Activated T-helper 1 cell treated with Interleukin-2 at 50 U/mL for 16 hours (primary cell): ENCODE measurements around the gene MITF.

Experiments
- DNase-seq: peaks from one replicate; pipeline ENCODE4 v3.0.0-alpha.2; 2020; ENCODE audit warnings: low read depth

MITF gene

GRCh38 chr3:69967156-69967555, 227.9 kb downstream of the MITF start:
- DNase-seq: no peak

- DNase-seq: no peak
Measured at GRCh38 chr3:69970827-69971226, 231.6 kb downstream of the MITF start.

DNA sequence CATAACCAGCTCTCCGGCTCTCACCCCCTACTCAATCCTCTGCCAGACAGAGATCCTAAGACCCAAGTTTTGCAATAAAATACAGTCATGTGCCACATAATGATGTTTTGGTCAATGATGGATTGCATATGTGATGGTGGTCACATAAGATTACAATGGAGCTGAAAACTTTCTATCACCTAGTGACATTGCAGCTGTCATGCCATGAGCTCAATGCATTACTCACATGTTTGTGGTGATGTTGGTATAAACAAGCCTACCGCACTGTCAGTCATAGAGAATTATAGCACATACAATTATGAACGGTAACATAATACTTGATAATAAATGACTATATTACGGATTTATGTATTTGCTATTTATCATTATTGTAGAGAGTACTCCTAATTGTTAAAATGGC, 233.4 kb downstream of the MITF start:
- no peak for DNase-seq

DNA sequence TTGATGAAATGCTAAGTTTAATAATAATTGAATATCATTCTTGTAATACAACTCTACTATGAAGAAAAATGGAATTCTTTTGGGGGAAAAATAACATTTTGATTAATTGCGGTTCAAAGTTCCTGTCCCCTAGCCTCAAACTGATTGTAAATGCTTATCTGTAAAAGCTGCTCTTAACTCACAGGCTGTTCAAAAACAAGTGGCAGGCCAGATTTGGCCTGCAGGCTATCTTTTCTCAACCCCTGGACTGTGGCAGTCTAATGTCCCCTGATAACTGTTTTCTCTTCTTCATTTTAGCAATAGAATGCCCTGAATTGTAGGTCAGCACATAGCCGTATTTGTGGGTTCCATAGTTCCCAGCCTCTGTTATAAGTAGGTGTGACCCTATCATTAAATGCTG, 236.8 kb downstream of the MITF start:
- no peak for DNase-seq

- DNase-seq: no peak
Measured at GRCh38 chr3:69983546-69984265, 244.4 kb downstream of the MITF start.

GRCh38 chr3:69985266-69985665, 246.0 kb downstream of the MITF start:
- DNase-seq: no peak

DNA sequence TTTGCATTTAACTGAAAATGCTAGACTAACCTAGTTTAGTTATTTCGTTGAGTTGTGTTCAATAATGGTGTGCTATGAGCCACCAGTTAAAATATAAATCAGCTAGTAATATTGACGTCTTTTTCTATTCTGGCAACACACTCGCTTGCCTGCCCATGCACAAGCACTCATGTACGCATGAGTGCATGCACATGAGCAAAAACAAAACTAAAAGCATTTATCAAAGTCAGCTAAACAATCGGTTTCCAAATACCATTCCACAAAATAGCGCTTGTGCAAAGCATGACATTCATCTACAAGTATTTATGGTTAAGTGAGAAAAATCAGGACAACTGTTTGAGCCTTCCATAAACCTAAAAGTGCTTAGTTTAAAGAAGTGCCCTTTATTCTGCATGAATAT, 247.2 kb downstream of the MITF start:
- DNase-seq: no peak

GRCh38 chr3:69987833-69988232, 248.6 kb downstream of the MITF start:
- DNase-seq: no peak

- DNase-seq: no peak
Measured at GRCh38 chr3:69993757-69994156, 254.5 kb downstream of the MITF start.

GRCh38 chr3:69994919-69995318, 255.7 kb downstream of the MITF start:
- no peak for DNase-seq

DNA sequence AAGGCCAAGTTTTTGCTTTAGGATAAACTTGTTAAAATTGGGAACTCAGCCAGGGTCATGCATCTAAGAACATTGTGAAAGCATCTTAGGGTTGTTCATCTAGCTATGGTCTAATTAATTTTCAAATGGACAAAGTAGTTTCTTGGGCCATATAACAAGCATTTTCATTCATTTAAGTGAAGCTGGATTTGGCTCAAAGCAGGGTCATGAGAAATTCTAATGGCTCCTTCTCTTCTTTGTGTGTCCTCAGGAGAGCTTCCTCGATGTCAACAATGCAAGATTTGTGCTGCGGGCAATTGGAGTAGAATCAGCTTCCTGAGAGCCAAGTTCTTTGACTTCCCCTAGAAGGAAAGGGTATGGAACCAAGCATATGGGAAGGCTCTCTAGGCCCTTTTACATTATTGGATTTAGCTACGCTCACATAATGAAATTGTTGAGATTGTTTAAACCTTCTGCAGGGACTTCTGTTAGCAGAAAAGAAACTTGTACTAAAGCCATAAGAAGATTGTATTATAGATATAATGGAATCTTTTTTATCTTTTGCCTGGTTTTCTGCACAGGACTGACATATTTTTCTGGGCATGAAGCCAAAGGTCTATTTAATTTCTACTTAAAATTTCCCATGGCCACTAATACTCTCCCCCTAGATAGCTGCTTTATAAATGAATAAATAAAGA, 258.5 kb downstream of the MITF start:
- DNase-seq: no peak

DNA sequence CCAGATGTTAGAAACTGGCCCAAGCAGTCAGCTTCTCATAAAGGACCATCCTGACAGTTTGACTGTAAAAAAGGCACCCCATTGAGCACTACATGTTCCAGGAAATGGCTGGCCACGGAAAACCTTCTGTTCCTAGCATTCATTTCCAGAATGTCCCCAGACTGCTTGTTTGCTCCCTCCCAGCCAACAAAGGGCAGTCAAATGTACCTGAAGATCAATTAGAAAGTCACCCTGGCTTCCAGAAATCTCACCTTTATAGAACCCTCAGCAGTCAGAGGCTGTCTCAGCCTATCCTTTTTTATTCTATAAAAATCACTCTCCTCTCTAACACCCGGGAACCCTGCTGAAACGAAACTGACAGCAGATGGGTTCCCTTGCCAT, 259.5 kb downstream of the MITF start:
- DNase-seq: no peak

DNA sequence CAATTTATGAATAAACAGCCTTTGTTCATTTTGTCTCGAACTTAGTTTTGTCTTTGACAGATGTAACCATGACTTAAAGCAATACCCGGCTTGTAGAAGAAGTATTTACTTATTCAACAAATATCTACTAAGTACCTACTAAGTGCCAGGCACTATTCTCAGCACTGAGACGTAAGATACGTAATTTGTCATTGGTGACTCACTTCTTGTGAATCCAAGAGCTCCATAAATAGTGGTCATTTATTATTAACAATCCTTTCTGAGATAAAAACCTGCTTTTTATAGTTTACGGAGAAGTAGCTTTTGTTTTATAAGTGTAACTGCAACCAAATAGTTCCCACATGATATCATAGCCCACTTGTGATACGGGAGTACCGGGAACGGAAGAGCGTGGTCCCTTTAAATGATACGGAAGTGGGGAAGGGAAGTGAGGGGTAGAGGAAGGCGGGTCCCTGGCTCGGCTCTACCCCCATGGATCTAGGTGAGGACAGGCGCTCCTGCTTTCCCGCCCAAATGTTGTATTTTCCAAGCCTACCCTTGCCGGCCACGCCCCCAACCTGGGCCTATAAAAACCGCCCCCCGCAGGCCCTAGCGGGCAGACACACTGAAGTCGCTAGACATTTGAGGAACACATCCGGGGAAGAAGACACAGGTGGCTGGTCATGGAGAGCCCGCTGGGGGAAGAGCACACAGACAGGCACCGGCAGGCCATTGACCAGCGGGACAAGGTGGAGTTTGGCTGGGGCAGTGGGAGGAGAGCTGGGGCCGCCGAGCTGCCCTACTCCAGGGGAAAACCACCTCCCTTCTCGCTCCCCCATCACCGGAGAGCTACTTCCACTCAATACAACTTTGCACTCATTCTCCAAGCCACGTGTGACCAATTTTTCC, 260.1 kb downstream of the MITF start, which contains the start of gene SAMMSON:
Gene SAMMSON, plus strand, starts transcription at position 594 of the 888 bp plus-strand sequence.
- DNase-seq: no peak

- no peak for DNase-seq
Measured at GRCh38 chr3:70000028-70000410, 260.8 kb downstream of the MITF start.

DNA sequence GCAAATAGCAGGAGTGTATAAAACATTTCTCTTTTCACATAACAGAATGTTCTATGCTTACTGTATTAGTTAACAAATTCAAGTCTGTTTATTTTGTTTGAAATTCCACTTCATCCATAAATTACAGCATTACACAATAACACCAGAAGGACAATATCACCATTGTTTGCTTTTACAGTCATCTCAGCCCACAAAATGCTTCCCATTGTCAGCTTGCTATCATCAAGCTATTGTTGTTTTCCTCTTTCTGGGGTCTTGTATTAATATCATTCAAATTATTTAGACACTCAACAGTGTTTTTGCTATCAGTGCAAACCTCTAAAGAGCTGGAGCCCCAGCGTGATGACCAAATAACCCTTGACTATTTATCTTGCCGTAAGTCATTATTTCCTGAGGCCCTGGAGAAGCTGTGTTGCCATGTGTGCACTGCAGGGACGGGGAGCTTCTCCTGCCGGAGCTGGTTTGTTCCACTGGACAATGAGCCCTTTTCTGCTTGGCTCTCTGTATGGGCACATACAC, 261.4 kb downstream of the MITF start:
- DNase-seq: no peak

GRCh38 chr3:70003119-70003518, 263.9 kb downstream of the MITF start:
- DNase-seq: no peak

DNA sequence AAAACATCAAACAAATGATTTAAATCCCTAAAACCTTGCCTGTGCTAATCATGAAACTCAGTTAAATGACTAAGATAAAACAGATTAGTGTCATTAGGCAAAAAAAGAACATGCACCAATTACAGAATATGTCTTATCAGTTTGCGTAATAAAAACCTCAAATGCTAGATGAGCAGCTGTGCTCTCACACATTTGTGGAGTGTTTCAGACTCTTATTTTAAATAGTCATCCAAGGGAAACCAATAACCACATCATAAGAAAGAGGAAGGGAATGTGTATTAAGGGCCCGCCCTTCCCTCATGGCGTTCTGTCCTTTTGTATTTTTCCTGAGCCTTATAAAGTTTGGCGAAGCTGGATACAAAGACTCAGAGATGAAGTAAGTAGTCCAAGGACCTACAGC, 266.8 kb downstream of the MITF start:
- no peak for DNase-seq

DNA sequence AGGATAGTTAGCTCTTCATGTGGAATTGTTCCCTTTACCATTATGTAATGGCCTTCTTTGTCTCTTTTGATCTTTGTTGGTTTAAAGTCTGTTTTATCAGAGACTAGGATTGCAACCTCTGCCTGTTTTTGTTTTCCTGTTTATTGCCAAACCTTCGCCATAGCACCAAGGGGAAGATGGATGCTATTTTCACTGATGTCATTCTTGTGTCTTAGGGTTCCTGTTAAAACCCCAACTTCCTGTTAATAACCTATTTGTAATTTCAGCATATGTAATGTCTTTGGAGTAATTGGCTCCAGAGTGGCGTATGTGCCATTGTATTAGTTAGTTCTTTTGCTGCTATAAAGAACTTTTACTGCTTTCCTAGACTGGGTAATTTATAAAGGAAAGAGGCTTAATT, 271.1 kb downstream of the MITF start:
- DNase-seq: no peak

- DNase-seq: no peak
Measured at GRCh38 chr3:70011582-70011981, 272.3 kb downstream of the MITF start.
